ENCODE results near the gene JOSD2.
"Not testable (repeated sequence)": the region's sequence is repeated elsewhere in the genome, so short reads cannot be mapped to it uniquely, and the experiment has no call there.

The JOSD2 gene

GRCh38 chr19:50478901-50479715 is 31.9 kb downstream of the JOSD2 start:
- DNase-seq (ENCODE audit: low read depth in 2 of 2): no peak

DNA sequence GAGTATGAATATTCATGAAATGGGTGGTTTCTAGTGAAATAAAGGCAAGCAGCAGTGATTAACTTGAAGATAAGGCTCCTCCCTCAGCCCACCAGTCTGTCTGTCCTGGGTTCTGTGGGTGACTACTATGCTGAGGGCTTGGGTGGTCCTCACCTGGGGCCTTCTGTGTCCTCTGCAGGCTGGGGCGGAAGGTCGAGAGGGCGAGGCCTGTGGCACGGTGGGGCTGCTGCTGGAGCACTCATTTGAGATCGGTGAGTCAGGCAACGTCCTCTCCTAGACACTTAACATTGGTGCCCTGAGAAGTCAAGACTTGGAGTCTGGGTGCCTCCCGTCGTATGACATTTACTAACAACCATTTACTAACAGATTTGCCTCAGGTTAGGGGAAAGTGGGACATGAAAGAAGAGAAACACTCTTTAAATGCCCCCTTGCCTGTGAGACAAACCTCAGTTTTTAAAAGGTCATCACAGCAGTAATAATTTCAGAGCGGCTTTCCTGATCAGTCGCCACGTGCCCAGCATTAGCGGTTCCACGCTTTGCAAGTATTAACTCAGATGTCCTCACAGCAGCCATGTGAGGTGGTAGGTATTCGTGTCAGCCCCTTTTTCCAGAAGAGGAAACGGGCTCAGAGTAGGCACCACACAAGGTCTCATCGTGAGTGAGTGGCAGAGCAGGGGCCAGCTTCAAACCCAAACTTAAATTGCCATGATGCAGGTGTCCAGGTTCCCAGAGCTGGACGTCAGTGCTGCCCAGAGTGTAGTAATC is 33.1 kb downstream of the JOSD2 start:
- no peak for DNase-seq (ENCODE audit: low read depth in 2 of 2)

GRCh38 chr19:50476907-50477238 is 34.1 kb downstream of the JOSD2 start:
- no peak for DNase-seq (ENCODE audit: low read depth in 2 of 2)

- DNase-seq (ENCODE audit: low read depth in 2 of 2): peak; percentile 81 to 87
These were observed 34.6 kb downstream of the JOSD2 start, which contains the start of the genes EMC10 and GARIN5A for GRCh38 chr19:50476224-50476906. Gene EMC10, plus strand, starts transcription at chr19:50476507. Its CDS starts 38 bp downstream, at chr19:50476545. Gene GARIN5A, minus strand, starts transcription at chr19:50476848. Its CDS starts 460 bp downstream, at chr19:50476388.

- DNase-seq (ENCODE audit: low read depth in 2 of 2): no peak
These were observed 35.2 kb downstream of the JOSD2 start for GRCh38 chr19:50475736-50476223.

- DNase-seq (ENCODE audit: low read depth in 2 of 2): no peak
These were observed 35.9 kb downstream of the JOSD2 start for GRCh38 chr19:50475101-50475568.

- DNase-seq (ENCODE audit: low read depth in 2 of 2): not testable (repeated sequence)
These were observed 37.7 kb downstream of the JOSD2 start for GRCh38 chr19:50473336-50473735.

DNA sequence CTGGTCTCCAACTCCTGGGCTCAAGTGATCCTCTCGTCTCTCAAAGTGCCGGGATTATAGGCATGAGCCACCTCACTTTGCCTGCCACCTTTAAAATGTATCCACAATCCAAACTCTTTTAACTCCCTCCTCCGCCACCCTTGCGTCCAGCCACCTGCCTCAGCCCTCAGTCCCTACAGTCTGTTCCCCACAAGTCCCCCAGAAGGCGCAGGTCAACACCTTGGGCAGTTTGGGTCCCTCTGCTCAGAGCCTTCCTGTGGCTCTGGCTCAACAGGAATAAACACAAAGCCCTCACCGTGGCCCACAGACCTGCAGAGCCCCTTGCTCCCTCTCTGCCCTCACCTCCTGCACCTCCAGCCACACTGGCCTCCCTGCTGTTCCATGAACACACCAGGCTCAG is 42.2 kb downstream of the JOSD2 start:
- DNase-seq (ENCODE audit: low read depth in 2 of 2): no peak

GRCh38 chr19:50467566-50467965 is 43.4 kb downstream of the JOSD2 start:
- no peak for DNase-seq (ENCODE audit: low read depth in 2 of 2)

GRCh38 chr19:50466706-50467039 is 44.3 kb downstream of the JOSD2 start:
- DNase-seq (ENCODE audit: low read depth in 2 of 2): no peak

DNA sequence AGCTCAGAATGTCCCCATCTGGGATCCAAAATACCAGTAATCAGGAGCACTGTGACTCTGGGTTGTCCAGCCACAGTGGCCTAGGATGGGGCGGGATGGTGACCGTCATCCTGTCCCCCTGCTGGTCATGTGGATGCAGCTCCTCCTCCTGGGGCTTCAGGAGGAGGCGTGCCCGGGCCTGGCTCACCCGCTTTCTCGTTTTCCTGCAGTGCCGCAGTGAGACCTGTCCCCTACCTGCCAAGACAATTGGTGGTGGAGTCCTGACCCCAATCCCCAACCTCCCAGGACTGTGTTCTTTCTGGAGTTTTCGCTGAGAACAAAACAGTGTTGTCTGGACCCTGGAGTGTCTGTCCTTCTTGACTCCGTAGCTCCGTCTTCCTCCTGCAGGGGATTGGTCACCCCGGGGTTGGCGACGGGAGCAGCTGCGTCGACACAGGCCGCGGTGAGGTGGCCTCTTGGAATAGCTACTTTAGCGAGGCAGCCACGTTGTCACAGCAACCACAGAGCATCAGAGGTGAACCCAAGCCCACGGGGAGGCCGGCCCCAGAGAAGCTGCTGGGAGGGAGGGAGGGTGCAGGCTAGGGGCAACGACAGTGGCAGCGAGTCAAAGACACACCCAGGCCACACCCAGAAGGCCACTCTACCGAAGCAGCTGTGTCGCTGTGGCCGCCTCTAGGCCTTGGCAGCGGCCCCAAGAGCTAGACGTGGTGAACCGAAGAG is 44.8 kb downstream of the JOSD2 start:
- DNase-seq (ENCODE audit: low read depth in 2 of 2): no peak

GRCh38 chr19:50465000-50465399 is 46.0 kb downstream of the JOSD2 start:
- DNase-seq (ENCODE audit: low read depth in 2 of 2): no peak

DNA sequence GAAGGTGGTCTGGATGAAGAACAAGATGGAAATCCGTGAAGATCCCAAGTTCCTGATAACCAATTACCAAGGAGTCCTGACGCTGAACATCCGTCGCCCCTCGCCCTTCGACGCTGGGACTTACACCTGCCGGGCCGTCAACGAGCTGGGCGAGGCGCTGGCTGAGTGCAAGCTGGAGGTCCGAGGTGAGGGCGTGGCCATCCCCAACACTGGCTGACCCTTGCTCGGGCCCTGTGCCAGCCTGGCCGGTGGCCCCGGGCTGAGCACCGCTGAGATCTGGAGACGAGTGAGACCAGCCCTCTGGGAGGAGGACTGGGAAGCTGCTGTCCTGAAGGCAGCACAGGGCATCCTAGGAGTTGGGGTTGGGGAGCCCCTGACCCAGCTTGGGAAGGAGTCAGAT is 46.6 kb downstream of the JOSD2 start:
- no peak for DNase-seq (ENCODE audit: low read depth in 2 of 2)

GRCh38 chr19:50462970-50463369 is 48.0 kb downstream of the JOSD2 start:
- no peak for DNase-seq (ENCODE audit: low read depth in 2 of 2)

DNA sequence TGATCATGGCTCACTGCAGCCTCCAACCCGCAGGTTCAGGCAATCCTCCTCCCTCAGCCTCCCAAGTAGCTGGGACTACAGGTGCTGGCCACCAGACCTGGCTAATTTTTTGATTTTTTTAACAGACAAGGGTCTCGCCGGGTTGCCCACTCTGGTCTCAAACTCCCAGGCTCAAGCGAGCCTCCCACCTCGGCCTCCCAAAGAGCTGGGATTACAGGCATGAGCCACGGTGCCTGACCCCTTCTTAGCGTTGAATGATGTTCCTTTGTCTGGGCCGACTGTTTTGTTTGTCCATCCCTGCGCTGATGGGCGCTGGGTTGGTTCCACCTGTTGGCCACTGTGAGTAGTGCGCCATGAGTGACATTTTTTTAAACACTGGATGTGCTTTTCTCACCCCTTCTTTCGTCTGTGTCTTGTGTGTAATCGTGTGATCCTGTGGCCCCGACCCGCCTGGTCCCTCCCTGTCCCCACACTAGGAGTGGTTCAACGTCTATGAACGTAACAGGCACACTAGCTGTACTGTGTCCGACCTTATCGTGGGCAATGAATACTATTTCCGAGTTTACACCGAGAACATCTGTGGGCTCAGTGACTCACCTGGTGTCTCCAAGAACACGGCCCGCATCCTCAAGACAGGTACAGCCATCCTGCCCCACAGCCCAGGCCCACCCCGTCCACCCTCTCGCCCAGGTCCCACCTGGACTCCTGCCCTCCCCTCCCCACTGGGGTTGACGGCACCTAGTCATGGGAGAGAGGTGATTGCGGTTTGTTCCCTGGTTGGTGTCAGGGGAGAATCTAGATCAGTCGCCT is 49.7 kb downstream of the JOSD2 start:
- DNase-seq (ENCODE audit: low read depth in 2 of 2): peak; percentile 22 to 23

DNA sequence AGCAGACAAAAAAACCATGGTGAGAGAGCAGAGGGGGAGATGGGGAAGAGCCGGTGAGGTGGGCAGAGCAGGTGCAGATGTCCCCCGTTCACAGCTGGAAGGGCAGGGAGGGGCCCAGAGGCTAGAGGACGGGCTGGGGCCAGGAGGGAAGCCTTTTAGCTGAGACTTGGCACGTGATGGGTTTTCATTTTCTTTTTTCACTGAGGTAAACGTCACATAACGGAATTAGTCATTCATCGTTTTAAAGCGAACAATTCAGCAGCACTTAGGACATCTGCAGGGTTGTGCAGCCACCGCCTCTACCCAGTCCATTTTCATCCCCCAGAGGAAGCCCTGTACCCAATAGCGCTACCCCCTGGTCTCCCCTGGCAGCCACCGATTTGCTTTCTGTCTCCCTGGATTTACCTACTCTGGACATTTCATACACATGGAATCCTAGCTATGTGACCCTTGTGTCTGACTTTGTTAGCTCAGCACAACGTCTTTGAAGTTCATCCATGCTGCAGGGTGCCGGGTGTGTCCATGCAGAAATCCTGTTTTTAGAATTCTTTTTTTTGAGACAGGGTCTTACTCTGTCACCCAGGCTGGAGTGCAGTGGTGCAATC is 50.7 kb downstream of the JOSD2 start:
- no peak for DNase-seq (ENCODE audit: low read depth in 2 of 2)

DNA sequence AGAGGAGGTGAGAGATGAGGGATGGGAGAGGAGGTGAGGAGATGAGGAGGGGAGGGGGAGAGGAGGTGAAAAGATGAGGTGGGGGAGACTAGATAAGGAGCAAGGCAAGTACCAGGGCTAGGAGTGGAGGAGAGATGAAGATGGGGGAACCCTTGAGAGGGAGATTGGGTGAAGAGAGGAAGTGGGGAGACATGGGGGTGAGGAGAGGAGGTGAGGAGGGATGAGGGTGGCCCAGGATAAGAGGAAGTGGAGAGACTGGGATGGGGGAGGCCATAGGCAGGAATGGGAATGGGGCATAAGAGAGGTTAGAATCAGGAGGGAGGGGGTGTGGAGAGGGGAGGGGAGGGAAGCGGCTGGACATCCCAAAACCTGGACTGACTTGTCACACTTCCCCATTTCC is 51.4 kb downstream of the JOSD2 start:
- DNase-seq (ENCODE audit: low read depth in 2 of 2): no peak

- no peak for DNase-seq (ENCODE audit: low read depth in 2 of 2)
These were observed 51.9 kb downstream of the JOSD2 start for GRCh38 chr19:50459067-50459456.

DNA sequence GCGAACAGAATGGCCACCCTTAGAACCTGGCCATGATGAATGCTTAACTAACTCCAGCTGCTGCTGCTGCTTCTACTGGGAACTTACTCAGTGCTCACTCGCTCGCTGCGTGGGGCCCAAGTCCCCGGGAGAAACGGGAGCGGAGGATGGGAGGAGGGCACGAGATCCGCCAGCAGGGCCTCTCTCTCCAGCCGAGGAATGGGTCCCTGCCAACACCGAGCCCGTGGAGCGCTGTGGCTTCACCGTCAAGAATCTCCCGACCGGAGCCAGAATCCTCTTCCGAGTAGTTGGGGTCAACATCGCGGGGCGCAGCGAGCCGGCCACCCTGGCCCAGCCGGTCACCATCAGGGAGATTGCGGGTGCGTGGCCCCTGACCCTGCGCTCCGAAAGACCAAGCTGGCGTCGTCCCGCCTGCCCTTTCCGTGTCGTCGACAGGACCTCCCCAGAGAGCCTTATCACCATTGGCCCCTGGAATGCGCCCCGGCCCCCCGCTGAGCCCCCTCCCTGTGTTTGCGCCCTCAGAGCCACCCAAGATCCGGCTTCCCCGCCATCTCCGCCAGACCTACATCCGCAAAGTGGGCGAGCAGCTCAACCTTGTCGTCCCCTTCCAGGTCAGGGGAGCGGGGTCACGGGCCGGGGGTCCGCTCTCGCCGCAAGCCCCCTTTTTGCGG is 52.5 kb downstream of the JOSD2 start:
- no peak for DNase-seq (ENCODE audit: low read depth in 2 of 2)

DNA sequence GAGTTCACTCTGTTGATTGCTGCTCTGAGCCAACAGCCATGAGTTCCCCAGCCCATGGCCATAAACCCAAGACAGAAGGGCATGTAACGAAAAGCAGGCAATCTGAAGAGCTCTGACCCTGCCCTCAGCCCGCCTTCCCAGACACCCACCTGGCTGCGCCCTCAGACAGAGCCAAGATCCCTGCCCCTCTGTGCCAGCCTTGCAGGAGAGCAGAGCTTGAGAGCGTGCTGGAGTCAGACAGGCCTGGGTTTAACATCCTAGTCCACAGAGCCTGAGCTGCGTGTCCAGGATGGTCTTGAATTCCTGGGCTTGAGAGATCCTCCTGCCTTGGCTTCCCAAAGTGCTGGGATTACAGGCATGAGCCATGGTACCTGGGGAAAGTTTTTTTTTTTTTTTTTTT is 53.7 kb downstream of the JOSD2 start:
- no peak for DNase-seq (ENCODE audit: low read depth in 2 of 2)
